CD4-positive, alpha-beta T cell treated with Interleukin-17A for 4 hours (primary cell): Measurements from ENCODE around the gene FAIM2.

Source experiments
- DNase-seq: peaks from one replicate; pipeline ENCODE4 v3.0.0-alpha.2; 2020; ENCODE audit warnings: mixed read lengths

Gene FAIM2

DNA sequence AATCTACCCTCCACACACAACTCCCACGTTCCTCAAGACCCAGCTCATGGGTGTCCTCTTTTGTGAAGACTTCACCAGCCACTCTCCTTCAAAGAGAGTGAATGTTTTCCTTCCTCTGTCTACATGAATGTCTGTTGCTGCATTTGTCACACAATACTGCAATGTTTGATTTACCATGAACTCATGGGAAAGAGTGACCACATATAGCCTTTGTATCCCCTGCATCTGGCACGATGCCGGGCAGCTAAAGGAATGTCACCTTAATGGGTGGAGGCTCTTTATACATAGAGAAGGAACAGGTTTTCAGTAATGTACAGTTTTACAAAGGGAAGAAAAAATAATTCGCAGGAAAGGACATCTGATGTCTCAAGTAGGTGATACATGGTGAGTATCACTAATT, 48.7 kb downstream of the FAIM2 start:
- no peak for DNase-seq

DNA sequence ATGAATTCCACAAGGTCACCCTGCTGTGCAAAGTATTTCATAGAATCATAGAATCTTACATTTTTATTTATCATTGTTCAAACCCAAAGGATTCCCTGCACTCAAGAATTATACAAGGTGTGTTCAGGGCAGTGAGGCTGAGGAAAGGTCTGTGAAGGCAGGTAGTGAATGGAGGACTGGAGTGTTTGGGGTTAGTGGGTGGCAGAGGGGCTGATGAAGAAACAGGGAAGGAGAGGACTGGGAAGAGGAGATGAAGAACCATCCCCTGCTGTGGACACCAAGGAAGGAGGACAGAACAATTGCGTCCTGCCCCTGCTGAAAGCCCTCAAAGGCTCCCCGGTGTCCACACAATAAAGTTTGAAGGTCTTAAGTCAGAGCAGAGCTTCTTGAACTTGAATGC, 50.0 kb downstream of the FAIM2 start:
- DNase-seq, result no peak

DNA sequence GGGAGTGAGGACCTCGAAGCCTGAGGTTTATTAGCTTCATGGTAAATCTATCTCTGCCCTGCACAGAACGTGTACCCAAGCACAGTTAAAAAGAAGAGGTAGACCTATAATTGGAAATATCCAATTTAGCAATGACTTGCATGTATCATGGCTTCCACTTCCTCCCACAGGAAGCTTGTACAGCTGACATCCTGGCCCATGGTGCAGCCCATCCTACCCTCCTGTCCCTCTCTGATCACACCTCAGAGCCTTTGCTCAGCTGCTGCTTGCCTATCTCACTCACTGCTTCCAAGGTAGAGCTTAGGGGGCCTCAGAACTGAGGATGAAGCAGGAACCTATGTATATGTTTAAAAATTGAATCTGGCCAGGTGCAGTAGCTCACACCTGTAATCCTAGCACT, 56.5 kb downstream of the FAIM2 start:
- no peak for DNase-seq

DNA sequence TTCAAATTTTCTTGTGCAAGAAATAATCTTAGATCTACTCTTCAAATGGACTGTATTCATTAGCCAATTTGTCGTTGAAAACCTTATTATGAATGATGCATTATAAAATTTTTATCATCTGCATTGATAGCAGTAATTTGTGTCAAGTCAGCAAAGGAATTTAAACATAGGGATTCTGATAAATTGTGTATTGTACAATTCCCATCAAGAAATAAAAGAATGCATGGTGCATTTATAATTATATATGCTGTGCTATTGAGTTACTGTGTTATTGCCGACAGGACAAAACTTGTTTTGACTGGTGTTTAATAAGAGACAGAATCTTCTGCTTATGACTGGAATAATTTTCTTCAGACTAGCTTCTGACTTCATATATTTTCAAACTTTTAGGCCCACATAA, 57.7 kb downstream of the FAIM2 start:
- no peak for DNase-seq

DNA sequence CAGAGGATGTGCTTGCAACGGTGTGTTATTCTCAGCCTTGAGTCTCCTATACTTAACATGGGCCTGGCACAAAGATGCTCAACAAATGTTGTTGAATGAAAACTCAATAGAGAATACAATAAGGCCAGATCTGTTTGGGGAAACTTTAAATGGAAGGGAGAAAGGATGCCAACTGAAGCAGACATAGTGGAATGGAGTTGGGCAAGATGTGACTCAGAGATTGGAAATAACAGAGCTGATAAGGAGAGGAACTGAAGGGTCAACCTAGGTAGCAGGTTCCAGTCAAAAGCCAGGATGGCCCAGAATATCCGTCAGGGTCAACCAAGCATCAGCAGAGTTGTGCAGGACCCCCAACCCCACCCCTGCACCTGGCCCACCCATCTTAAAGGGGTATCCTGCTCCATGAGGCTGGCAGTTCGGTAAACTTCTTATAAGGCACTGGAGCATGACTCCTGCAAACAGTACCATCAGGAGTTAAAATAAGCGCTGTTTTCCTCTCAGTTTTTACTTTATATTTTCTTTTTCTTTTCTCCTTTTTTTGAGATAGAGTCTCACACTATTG, 59.7 kb downstream of the FAIM2 start:
- no peak for DNase-seq

DNA sequence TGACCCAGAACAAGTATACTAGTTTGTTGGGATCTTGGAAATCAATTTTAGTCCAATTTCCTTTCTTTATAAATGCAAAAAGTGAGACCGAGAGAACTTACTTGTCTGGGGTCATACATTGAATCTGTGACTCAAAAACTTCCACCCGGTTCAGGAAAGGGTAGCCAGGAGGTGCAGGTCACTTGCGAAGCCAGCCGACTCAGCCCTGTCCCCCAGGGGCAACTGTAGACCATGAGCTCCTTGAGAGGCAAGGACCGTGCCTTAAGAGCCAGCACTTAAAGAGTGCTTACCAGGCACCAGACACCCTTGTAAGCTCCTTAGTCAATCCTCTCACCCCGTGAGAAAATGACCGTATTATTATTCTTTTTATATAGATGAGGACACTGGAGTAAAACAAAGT, 60.3 kb downstream of the FAIM2 start:
- DNase-seq, result no peak

DNA sequence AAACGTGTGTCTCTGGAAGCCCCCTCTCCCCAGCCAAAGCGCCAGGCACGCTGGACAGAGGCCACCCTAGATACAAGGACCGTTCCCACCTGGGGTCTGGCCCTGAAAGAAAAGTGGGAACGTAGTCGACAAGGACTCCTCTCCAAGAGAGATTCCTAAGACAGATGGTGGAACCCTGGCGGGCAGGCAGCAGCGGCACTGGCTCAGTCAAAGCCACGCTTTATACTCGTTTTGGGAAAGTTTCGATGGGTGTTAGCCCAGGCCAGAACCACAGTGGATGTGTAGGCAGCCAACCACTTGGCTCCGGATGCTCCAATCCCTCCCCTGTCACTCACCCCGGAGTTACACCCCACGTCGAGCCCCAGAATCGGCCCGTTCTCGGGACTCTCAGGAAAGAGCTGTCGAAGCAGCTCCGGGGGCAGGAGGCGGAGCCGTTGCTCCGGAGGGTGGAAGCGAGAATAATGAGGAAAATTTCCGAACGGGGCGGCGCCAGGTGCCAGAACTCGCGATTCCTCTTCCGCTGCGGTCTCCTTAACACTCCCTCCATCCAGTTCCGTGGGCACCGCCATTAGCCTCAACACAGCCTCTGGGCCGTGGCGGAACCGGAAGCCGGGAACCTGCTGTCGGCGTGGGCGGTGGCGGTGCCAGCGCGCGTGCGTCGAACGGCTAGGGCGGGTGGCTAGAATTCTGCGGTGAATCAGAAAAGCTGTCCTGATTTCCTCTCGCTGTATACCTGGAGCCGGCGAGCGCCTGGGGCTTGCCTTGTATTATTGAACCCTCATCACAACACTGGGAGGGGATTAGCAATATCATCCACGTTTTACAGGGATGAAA, 61.0 kb downstream of the FAIM2 start, which contains the start of gene BCDIN3D:
BCDIN3D (minus strand) TSS at position 588 of the 834 bp plus-strand sequence; CDS start at position 569, 19 bp downstream.
- peak; percentile 95 for DNase-seq

DNA sequence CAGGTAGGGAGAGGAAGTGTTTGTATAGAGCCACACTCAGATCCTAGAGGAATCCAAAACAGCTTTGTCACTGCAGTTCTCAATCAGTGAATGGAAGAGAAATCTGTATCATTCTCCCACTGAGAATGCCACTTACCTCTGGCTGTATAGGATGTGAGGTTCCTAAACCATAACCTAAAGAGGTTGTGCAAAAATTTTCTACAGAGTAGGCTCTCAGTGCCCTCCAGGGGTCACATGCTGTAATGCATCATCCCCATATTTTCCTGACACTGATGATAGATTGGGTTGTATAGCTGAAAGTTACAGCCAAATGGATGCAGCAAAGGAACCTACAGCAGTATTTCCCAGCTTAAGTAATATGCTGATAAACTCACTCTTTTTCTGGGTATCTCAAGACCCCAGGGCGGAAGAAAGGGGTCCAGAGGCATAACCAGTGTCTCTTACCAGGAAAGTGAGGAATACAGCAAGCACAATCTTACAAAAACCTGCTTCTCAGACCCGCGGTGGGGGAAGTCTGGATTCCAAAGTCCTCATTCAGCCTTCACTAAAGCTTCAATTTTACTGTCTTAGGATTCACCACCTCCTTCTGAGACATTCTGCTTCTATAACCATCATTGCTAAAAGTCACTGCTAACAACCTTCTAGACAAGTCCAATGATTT, 64.6 kb downstream of the FAIM2 start:
- DNase-seq, result peak; percentile 51

DNA sequence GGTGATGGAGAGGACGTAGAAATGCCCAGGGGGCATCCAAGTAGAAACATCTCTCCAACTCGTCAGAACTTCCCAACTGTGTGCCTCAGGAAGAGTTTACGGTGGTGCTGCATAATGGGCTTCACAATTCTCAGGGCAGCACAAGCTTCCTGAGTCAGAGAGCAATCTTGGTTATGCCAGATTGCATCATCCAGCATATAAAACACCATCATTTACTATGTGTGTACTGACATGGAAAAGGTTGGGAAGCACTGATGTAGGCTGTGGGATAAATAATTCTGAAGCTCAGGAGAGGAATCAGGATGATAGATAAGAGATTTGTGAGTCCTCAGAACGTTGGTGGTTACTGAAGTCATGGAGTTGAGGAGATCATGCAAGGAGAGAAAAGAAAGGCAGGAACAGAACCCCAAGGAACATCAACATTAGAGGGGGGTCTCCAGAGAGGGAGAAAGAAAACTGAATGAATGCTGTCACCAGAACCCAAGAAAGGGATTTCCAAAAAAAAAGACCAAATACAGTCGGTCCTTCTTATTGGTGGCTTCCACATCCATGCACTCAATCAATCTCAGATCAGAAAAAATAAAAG, 70.8 kb downstream of the FAIM2 start:
- DNase-seq, result no peak

DNA sequence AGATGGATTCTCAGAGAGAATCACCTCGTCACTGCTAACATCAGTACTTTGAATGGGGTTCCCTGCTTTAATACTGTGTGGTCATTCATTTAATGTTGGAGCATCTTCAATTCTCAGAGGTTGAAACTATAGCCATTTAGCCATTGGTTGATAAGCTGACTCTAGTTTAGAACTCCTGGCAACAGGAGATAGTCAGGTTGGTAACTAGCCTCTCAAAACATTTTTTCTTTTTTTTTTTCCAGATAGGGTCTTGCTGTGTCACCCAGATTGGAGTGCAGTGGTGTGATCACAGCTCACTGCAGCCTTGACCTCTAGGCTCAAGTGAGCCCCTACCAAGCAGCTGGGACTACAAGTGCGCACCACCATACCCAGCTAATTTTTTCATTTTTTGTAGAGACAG, 72.0 kb downstream of the FAIM2 start:
- DNase-seq, result no peak

DNA sequence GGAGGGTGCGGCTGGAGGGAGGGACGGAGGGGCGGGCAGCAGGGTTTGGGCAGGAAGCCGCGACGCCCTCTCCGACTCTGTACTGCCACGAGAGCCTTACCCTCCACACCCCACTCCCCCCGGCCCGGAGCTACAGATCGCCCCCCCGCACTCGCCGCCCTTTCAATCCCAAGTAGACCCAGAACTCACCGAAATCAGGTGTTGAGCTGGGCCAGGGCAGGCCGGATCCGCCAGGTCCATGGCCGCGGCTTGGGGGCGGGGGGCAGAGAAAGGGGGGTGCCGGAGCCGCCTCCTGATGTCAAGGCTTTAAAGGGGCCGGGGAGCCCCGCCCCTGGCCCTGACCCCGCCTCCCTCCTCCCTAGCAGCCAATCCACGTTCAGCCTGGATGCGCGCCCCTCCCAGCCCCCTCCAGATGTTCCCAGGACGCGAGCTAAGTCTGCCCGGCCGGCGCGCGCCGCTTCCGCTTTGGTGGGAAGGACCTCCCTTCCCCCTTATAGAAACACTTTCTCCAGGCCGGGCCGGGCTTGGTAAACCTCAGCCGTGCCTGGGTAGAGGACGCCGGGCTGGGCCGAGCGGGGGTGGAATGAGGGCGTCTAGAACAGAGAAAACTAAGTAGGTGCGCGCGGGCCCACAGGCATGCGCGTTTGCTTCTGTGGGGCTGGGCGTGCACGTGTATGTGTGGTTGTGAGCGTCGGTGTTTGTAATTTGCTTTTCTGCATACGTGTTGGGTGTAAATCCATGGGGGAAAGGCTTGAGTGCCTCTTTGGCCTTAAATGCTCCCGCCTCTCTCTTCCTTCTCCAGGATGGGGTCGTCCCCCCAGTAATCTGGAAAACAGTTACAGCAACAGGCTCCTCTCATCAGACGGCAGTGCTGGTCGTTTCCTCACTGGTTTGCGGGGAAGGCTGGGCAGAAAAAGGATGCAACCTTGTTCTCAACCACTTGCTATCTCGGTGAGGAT, 75.3 kb downstream of the FAIM2 start, which contains the start of gene NCKAP5L:
NCKAP5L (minus strand) TSS at position 281 of the 959 bp plus-strand sequence. CDS start 24,369 bp downstream, outside the sequence.
- peak; percentile 97 for DNase-seq

DNA sequence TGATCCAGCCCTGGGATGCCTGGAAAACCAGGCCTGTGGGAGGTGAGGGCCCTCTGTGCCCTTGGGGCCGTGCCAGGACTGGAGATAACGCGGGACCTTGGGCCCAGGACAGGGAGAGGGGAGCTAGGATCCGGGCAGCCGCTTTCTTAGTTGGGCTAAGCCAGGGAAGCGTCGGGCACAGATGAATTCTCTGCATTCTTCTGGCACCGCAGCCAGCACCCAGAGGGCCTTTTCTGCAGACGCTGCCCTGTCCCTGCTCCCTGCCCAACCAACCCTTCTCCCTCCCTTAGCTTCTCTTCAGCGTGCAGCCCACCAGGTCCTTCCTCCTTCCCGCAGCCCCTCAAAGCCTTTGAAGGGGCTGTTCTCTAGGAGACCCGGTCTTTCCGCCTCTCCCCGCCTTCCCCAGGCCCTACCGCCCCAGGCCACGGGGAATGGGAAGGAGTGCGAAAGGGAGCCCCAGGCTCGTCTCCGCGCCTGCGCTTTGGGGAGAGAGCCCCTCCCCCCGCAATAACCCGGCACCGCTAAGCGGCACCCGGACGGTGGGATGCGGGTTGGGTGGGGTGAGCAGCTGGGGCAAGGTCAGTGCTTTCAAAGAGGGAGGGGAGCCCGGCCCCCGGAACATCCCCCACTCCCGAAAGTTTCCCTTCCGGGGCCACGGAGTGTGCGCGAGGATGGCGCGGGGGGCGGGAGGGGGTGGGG, 76.2 kb downstream of the FAIM2 start:
- DNase-seq, result peak; percentile 68

DNA sequence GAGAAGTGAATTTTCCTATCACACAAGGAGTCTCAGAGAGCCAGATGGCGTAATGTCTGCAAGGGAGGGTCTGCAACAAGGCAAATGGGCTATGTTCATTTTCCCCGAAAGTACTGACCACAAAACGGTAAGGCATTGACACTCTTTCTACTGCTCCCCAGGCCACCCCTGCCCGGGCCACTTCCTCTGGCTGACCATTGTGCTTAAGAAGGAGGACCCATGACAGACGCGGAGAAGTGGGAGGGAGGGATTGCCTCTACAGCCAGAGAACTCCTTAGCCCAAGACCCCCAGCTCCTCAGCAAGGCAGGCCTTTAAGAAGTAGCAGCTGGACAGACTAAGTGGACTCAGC, 76.7 kb downstream of the FAIM2 start:
- DNase-seq, result no peak

DNA sequence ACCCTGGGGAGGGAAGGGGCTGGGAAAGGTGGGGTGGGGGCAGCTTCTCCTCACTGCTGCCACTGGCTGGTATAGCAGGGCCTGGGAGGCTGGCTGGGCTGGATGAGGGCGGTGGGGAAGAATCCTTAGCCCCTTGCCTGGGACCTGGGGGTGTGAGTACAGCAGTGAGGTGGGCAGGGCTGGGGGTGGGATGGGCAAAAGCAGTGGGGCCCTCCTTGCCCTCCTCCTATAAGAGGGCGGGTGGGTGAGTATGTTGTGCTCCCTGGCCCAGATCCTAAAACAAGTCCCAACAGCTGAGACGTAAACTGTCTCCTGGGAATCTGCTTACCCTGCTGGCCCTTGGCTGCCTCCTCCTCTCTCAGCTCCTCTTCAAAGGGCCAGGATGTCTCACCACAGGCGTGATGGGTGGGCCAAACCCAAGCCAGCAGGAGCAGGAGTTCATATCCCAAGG, 77.7 kb downstream of the FAIM2 start:
- no peak for DNase-seq

DNA sequence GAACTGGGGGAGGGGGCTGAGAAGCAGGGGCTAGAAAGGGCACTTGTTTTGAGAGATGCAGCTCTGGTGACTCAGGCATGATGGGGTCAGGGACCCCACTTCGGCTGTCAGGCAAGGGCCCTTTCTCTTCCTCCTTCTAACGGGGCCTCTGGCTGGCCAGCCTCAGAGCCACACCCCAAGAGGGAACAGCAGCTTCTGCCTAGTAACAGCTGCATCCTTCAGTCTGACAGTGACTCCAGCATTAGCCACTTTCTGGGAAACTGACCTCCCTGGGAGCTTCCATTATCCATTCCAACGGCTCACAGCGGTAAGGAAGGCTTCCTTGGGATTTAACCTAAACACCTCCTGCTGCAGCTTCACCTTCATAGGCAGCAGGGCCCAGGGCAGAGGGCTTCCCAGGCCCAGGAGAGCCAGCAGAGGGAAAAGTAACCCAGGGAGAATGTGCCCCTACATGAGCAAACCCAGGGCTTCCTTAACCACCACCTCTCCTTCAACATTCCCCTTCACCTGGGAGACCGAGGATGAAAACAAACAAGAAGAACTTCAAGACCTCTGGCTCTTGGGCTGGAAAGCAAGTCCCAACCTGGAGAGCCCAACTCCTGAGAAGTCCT, 78.2 kb downstream of the FAIM2 start:
- no peak for DNase-seq

DNA sequence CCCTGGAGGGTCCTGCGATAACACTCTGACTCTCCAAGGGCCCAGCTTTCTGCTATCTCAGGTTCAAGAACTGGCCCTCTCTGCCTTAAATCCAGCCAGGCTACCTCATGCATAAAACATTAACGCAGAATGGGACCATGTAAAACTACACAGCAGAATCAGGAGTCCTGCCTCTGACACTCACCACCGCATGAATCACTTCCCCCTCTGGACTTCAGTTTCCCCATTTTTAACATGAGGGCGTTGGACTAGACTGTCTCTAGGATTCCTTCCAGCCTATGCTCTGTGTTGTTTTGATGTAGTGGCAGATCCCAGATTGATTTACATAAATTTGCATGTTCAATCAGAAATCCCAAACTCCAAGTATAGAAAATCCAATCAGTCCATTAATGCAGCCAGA, 78.8 kb downstream of the FAIM2 start:
- DNase-seq, result no peak

DNA sequence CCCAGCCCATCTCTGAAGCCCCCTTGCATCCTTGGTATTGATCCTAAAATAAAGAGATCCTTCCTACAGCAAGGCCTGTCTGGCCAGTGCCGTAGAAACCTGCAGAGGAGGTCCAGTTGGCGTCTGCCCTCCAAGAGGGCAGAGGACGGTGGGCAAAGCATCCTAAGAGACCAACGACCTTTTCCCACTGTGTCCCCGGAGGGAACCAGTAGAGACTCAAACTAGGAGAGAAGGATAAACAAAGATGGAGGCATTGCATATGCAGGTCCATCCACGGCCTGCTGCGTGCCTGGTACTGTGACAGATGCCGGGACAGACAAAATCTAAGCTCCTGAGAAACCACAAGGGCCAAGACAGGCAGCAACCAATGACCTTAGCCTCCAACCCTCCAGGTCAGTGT, 79.3 kb downstream of the FAIM2 start:
- DNase-seq, result no peak

DNA sequence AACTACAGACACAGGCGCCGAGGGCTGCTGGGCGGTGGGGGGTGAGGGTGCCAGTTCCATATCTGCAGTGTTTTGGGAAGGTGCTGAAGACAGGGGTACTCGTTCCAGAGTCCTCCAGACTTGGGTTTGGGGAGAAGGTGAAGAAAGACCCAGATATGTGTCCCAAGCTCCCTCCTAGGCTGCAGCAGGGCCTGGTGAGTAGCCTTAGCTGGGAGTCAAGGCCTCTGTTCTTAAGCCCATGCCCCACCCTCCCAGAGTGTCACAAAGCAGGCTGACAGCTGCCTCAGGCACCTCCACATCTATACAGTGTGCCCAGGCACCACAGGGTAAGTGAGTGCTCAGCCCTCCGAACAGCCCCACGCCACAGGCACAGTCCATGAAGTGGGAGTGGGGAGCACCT, 79.7 kb downstream of the FAIM2 start:
- no peak for DNase-seq

DNA sequence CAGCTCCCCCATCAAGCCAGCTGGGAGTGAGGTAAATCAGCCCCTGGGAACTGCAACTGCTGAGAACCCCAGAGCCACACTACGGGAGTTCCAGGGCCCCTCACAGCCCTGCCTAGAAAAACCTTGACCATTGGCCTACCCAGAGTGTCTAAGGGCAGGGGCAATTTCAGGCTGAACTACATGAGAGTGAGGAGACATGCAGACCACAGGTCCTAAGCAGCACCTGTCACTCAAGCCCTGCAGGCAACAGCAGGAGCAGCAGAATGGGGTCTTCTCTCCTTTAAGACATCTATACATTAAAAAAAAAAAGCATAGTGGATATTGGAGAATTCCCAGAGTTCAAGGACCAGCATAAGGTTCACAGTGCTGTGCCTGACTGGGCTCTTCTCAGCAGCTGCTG, 80.3 kb downstream of the FAIM2 start:
- no peak for DNase-seq

DNA sequence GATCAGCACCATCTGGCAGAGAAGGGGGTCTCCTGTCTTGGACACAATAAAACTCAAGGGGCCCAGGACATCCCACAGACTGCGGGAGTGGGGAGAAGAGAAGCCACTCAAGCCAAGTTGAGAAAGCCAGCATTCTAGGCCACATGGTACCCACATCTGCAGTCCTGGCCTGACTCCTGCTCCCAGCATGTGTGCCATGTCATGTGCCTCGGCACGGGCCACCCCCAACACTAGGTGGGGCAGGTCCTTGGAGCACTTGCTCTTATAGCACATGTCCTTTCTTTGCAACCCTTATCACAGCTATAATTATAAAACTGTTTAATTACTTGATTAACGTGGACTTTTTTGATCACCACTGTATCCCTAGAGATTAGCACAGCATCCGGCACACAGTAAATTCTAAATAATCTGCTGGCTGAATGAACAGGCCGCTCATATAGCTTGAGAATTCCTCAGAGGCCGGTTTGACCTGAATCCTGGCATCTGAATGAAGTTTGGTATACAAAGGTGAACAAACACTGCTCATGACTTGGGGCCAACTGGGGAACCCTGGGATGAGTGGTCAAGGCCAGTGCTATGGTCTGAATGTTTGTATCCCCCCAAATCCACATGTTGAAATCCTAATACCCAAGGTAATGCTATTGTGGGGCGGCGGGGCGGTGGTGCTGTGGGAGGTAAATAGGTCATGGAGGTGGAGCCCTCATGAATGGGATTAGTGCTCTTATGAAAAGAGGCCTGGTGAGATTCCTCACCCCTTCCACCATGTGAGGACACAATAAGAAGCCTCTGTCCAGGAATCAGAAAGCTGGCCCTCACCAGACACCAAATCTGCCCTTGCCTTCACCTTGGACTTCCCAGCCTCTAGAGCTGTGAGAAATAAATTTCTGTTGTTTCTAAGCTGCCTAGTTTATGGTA, 82.1 kb downstream of the FAIM2 start:
- no peak for DNase-seq
